SJCRH30 (cell line): ENCODE measurements around the gene CEP152. TPM values are rescaled to one million over a fixed set of nuclear protein-coding genes. Genes with fewer than 3 reads are reported as not detected.
A peak's percentile ranks its signal among the peaks of the same experiment; 100 is the strongest.

Source experiments
- DNase-seq, 2 experiments: peaks; one replicate each; pipeline ENCODE4 v3.0.0-alpha.2; 2015 to 2020
- H3K27ac ChIP-seq: fragments of 250-450 bp; sonication (Bioruptor Pico); 2 replicates; pipeline ENCODE4 v1.5.1; 2020; ENCODE audit warnings: mild to moderate bottlenecking, moderate library complexity
- H3K27me3 ChIP-seq: fragments of 250-450 bp; sonication (Bioruptor Pico); 2 replicates; pipeline ENCODE4 v1.5.1; 2020; ENCODE audit warnings: mild to moderate bottlenecking, moderate library complexity
- H3K36me3 ChIP-seq: fragments of 250-450 bp; sonication (Bioruptor Pico); 2 replicates; pipeline ENCODE4 v1.5.1; 2020; ENCODE audit warnings: mild to moderate bottlenecking, moderate library complexity
- H3K4me1 ChIP-seq: fragments of 250-450 bp; sonication (Bioruptor Pico); 2 replicates; pipeline ENCODE4 v1.5.1; 2020; ENCODE audit warnings: mild to moderate bottlenecking, moderate library complexity
- H3K4me3 ChIP-seq: fragments of 250-450 bp; sonication (Bioruptor Pico); 2 replicates; pipeline ENCODE4 v1.5.1; 2020; ENCODE audit warnings: mild to moderate bottlenecking, moderate library complexity
- H3K9me3 ChIP-seq: fragments of 250-450 bp; sonication (Bioruptor Pico); replicated peaks from 2 replicates; pipeline ENCODE4 v1.5.1; 2020; ENCODE audit warnings: mild to moderate bottlenecking, moderate library complexity
- total RNA-seq: library from RNA; depleted of rRNA; stranded (reverse); fragments of >200 nt; shearing (Covaris generic); gene quantifications from 2 replicates; pipeline ENCODE4 v1.2.3, GENCODE V29; 2014

Gene CEP152
- total RNA-seq, 1 experiment from 2014 or later, result 31.8 TPM

DNA sequence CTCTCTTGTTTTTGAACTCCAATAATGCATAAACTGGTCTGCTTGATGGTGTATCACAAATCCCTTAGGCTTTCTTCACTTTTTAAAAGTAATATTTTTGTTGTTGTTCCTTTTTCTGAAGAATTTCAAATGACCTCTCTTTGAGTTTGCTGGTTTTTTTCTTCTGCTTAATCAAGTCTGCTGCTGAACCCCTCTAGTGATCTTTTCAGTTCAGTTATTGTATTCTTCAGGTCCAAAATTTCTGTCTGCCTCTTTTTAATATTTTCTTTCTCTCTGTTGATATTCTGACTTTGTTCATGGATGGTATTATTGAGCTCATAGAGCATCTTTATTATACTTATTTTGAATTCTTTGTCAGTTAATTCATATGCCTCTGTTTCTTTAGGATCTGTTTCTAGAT lies 21.8 kb upstream of the CEP152 start:
- no peaks in the 10 kb centered on the region for H3K4me1 ChIP-seq
- no peak for DNase-seq
- no peaks in the 10 kb centered on the region for H3K27me3 ChIP-seq
- H3K9me3 ChIP-seq, result no peaks in the 10 kb centered on the region; the same call in 1 of the 2 replicates
- no peaks in the 10 kb centered on the region for H3K36me3 ChIP-seq
- no peak overlapping the region for H3K27ac ChIP-seq
- no peak overlapping the region for H3K4me3 ChIP-seq

DNA sequence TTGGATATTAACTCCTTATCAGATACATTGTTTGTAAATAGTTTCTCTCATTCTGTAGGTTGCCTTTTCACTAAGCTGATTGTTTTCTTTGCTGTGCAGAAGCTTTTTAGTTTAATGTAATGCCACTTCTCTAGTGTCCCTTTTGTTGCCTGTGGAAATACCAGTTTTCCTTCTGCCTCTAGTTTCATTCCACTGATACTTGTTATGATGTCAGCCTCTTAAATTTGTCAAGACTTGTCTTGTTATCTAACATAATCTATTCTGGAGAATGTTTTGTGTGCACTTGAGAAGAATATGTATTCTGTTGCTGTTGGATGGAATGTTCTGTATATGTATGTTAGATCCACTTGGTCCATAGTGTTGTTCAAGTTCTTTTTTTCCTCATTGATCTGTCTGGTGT lies 18.0 kb upstream of the CEP152 start:
- DNase-seq, result no peak
- H3K9me3 ChIP-seq, result no peaks in the 10 kb centered on the region; the same call in 1 of the 2 replicates
- H3K4me3 ChIP-seq, result no peak overlapping the region
- H3K36me3 ChIP-seq, result no peaks in the 10 kb centered on the region
- no peaks in the 10 kb centered on the region for H3K27me3 ChIP-seq
- no peak overlapping the region for H3K27ac ChIP-seq
- no peaks in the 10 kb centered on the region for H3K4me1 ChIP-seq

DNA sequence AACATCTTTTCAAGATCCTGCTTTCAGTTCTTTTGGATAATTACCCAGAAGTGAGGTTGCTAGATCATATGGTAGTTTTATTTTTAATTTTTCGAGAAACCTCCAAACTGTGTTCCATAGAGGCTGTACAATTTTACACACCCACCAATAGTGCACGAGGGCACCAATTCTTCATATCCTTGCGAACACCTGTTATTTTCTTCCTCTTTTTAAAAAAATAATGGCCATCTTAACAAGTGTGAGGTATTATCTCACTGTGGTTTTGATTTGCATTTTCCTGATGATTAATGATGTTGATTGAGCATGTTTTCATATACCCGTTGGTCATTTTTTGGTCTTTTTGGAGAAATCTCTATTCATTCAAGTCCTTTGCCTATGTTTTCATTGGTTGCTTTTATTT lies 17.6 kb upstream of the CEP152 start:
- Histone ChIP-seq H3K36me3 (no peaks in the 10 kb centered on the region), H3K27ac (no peak overlapping the region), H3K27me3 (no peaks in the 10 kb centered on the region), H3K9me3 (no peaks in the 10 kb centered on the region; the same call in 1 of the 2 replicates), H3K4me1 (no peaks in the 10 kb centered on the region), H3K4me3 (no peak overlapping the region)
- DNase-seq, result no peak

DNA sequence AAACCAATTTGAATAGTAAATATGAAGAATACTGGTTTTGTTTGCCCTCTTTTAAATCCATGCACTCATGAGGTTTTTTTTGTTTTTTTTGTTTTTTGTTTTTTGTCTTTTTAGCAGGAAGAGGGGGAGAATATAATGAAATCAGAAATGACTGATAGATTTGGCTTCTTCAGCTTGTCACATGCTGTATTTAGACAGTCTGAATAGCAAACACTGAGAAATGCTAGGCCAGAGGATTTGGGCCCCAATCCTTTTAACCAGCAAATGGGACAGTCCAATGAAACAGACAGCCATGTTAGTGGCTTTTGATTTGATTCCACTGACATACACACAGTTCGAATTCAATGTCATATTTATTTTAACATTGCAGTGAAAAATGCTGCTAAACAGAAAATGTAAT lies 14.2 kb upstream of the CEP152 start:
- no peak for DNase-seq
- Histone ChIP-seq H3K27ac (no peak overlapping the region), H3K4me1 (no peaks in the 10 kb centered on the region), H3K36me3 (no peaks in the 10 kb centered on the region), H3K27me3 (no peaks in the 10 kb centered on the region), H3K4me3 (no peak overlapping the region), H3K9me3 (no peaks in the 10 kb centered on the region)

DNA sequence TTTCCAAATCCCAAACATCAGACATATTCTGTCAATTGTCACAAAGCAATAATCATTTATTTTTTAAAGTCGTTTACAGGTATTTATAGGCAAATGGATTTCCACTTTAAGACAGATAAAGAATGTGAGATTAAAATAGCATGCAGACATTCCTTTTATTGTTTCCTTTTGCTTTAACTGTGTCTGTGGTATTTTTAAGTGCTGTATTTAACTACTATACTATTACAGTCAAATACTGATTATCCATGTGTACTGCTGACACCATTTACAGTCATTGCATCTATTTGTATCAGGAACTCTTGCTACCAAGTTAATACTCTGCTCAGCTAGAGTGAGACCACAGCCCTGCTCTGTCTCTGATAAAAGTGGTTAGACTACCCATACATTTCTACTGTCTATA lies 12.8 kb upstream of the CEP152 start:
- no peaks in the 10 kb centered on the region for H3K36me3 ChIP-seq
- DNase-seq, result no peak
- H3K9me3 ChIP-seq, result no peaks in the 10 kb centered on the region
- H3K27ac ChIP-seq, result no peak overlapping the region
- no peaks in the 10 kb centered on the region for H3K4me1 ChIP-seq
- no peaks in the 10 kb centered on the region for H3K27me3 ChIP-seq
- no peak overlapping the region for H3K4me3 ChIP-seq

DNA sequence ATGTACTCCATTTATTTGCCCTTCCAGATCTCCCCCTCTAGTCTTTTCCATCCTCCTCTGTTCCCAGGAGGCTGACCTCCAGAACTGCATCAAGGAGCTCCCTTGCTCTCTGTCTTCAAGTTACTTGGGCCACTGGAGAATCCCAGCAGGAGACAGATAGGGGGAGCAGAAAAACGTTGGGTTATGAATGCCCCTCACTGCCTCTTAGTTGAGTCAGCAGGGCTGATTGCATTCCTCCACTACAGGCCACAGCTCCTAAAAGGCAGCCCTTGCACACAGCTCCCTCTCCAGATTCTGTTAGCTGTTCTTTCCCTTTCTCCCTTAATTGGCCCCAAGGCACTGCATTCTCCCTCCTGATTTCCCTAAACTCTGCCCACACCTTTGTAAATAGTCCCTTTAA lies 12.4 kb upstream of the CEP152 start:
- no peaks in the 10 kb centered on the region for H3K27me3 ChIP-seq
- no peak overlapping the region for H3K4me3 ChIP-seq
- no peak overlapping the region for H3K27ac ChIP-seq
- H3K36me3 ChIP-seq, result no peaks in the 10 kb centered on the region
- no peaks in the 10 kb centered on the region for H3K9me3 ChIP-seq
- H3K4me1 ChIP-seq, result no peaks in the 10 kb centered on the region
- no peak for DNase-seq

DNA sequence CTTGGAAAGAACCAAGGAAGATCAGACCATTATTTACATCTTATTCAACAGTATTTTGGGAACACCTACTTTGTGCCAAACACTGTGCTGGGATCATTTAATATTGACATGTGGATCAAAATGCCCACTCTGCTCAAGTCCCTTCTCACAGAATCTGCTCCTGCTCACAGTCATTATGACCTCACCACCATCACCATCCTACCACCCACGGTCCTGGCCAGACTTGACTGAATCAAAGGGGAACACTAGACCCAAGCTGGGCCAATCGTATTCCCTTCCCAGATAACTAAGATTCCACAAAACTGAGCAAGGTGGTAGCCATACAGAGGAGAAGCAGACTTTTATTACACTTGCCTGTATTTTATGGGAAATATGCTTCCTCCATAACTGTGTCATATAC lies 3.4 kb upstream of the CEP152 start:
- no peak overlapping the region for H3K27ac ChIP-seq

DNA sequence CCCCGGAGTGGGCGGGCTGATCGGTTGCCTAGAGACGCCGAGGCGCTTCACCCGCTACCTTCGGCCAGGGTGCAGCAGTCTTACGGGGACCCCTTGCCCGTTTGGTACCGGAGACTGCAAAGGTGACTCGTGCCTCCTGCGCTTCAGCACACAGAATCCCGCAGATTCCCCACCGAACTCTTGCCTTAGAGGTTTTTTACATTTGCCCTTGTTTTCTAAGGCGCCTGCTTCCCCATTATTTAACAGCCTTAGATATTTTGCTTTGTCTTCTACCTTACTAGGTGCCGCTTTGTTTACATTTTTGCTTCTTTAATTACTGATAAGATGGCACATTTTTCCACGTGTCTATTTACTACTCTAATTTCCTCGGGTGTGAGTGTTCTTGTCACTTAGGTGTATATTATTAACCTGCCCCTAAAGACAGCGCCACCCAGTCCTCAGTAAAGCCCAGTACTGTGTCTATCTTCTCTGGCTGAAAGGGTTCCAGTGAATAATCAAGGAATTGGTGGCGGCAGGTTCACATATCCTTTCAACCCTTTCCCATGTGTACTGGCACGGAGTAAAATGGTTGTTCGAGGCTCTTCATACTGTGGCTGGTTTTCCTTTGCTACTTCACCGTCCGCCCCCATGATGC lies 573 bp upstream of the CEP152 start:
- H3K4me1 ChIP-seq, result no peaks in the 10 kb centered on the region; the same call in 1 of the 2 replicates
- DNase-seq, result no peak
- no peaks in the 10 kb centered on the region for H3K9me3 ChIP-seq
- peak overlapping the region; percentile 73 for H3K4me3 ChIP-seq
- H3K27ac ChIP-seq, result no peak overlapping the region
- H3K27me3 ChIP-seq, result no peaks in the 10 kb centered on the region
- H3K36me3 ChIP-seq, result no peaks in the 10 kb centered on the region

More for the DNA sequence above, 3.4 kb upstream of the CEP152 start:
- no peaks in the 10 kb centered on the region for H3K27me3 ChIP-seq
- H3K4me1 ChIP-seq, result no peaks in the 10 kb centered on the region; the same call in 1 of the 2 replicates
- H3K36me3 ChIP-seq, result no peaks in the 10 kb centered on the region
- DNase-seq, result no peak
- no peak overlapping the region for H3K4me3 ChIP-seq
- H3K9me3 ChIP-seq, result no peaks in the 10 kb centered on the region

DNA sequence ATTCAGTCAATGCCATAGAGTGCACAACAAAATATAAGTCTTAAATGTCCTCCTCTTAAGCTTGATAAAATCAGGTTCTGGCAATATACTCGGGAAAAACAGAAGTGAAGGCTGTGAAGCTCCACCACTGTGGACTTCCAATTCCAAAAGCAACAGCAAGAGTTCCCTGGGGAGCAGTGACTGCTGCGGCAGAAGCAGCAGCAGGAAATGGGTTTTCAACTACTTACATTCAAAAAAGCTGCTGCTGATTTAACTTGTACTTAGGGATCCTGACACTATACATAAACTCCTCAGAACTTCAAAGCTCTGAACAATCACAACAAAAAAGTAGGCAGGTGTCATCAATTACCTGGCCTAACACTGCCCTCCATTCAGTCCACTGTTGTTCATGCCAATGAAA lies 4.7 kb downstream of the CEP152 start:
- no peaks in the 10 kb centered on the region for H3K9me3 ChIP-seq
- H3K27ac ChIP-seq, result no peak overlapping the region
- peak; percentile 17 to 22 for DNase-seq
- H3K36me3 ChIP-seq, result peaks cover 3% of the 10 kb centered on the region
- no peak overlapping the region for H3K4me3 ChIP-seq
- peaks cover 6% of the 10 kb centered on the region for H3K4me1 ChIP-seq
- no peaks in the 10 kb centered on the region for H3K27me3 ChIP-seq

DNA sequence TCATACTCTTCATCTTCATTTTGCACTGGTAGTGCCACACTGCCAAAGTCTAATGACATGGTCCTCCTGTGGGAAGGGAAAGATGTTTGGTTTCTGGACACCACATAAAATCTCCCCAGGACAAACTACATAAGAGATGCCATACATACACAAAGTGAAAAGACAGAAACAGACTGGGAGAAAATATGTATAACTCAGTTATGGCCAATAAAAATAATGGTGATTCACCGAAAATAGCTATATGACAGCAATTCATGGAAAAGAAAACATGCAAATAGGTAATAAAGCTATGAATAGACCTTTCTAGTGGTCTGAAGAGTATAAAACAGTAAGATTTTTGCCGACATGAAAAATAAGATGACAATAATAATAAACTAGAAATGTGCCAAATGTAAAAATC lies 5.3 kb downstream of the CEP152 start:
- H3K27ac ChIP-seq, result no peak overlapping the region
- H3K36me3 ChIP-seq, result peaks cover 3% of the 10 kb centered on the region
- no peaks in the 10 kb centered on the region for H3K9me3 ChIP-seq
- H3K27me3 ChIP-seq, result no peaks in the 10 kb centered on the region
- peaks cover 10% of the 10 kb centered on the region for H3K4me1 ChIP-seq
- no peak for DNase-seq
- no peak overlapping the region for H3K4me3 ChIP-seq

DNA sequence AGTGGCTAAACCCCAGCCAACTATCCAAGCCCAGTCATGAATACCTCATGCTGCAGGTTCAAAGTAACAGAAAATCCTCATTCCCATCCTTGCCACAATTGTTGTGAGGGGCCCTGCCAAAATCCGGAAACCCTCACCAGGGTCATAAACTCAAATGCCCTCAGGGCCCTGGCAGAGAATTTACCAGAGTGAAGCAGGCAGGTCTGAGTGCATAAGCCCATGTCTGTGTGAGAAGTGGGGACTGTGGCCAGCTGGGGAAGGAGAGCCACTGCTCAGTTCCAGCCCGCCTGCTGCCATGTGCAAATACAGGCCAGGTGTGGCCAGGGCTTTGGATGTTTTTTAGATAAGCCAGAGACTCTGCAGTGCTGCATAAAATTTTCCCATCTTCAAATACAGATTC lies 7.0 kb downstream of the CEP152 start:
- DNase-seq, result no peak
- H3K4me3 ChIP-seq, result no peak overlapping the region
- H3K9me3 ChIP-seq, result no peaks in the 10 kb centered on the region
- H3K4me1 ChIP-seq, result peaks cover 14% of the 10 kb centered on the region
- no peaks in the 10 kb centered on the region for H3K27me3 ChIP-seq
- H3K27ac ChIP-seq, result no peak overlapping the region
- peaks cover 3% of the 10 kb centered on the region for H3K36me3 ChIP-seq

DNA sequence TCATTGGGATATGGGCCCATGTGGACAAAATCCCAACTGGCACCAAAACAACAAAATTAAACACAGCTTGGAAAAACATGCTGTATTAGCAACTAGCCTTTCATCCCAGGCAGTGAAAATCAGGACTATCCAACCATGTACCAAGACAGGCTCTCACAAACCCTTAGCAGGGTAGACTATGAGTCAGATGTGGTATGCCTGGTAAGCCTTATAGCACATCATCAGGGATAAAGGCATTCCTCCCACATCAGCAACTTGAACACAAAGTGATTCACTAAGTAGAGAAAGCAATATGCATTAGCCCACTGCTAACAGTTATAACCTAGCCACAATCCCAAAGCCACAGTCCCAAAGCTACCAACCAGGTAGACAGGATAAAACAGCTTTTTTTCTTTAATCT lies 8.0 kb downstream of the CEP152 start:
- DNase-seq, result peak in 1 of 2 experiments; percentile 20
- Histone ChIP-seq H3K9me3 (no peaks in the 10 kb centered on the region), H3K27ac (no peak overlapping the region), H3K27me3 (no peaks in the 10 kb centered on the region), H3K4me1 (peaks cover 24% of the 10 kb centered on the region), H3K36me3 (peaks cover 3% of the 10 kb centered on the region), H3K4me3 (no peak overlapping the region)

DNA sequence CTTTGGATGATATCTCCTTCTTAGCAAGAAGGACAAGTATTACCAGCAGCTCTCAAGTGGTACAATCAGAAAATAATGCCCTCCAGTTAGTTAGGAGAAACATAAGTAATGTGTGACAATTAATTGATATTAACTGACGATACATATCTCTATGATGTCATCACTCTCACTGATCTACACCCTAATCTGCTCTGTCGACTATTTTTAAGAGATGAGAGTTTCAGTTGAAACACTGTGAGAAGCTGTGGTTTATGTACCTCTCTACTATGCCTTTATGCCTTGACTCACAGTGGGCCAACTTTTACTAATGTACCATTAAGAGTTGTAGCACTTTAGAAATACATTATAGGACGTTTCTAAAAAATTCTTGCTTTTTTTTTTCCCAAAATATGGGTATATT lies 8.6 kb downstream of the CEP152 start:
- H3K27me3 ChIP-seq, result no peaks in the 10 kb centered on the region
- H3K4me1 ChIP-seq, result peaks cover 30% of the 10 kb centered on the region
- no peak overlapping the region for H3K4me3 ChIP-seq
- H3K27ac ChIP-seq, result no peak overlapping the region
- H3K9me3 ChIP-seq, result no peaks in the 10 kb centered on the region
- H3K36me3 ChIP-seq, result peaks cover 3% of the 10 kb centered on the region
- DNase-seq, result no peak

DNA sequence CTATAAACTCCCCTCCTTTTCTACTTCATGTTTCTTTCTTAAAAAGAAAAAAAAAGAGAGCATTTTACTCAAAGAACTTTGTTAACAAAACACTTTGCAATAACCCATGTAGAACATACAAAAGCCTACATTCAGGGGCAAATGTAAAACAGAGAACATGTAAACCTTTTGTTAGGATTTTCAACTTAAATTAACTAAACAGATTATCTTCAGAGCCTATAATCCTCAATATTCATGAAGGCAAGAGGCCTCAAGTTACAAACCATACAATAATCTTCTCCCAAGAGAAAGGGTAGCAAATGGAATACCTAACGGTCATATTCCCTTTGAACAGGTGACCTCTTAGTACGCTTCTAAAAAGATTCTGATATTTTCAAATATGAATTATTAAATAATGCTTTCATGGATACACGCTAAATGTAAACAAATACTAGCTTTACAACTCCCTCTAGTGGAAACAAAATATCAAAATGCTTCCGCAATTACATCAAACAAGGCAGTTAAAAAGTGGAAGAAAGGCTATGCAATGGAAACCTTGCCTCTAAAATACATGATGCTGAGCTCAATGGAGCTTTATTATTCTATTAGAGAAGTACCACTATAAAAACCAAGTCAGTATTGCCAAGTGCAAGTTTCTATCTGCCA lies 9.9 kb downstream of the CEP152 start:
- Histone ChIP-seq H3K9me3 (no peaks in the 10 kb centered on the region), H3K27me3 (no peaks in the 10 kb centered on the region), H3K4me1 (peaks cover 42% of the 10 kb centered on the region), H3K27ac (no peak overlapping the region), H3K4me3 (no peak overlapping the region), H3K36me3 (peaks cover 11% of the 10 kb centered on the region)
- DNase-seq, result peak in 1 of 2 experiments; percentile 26

DNA sequence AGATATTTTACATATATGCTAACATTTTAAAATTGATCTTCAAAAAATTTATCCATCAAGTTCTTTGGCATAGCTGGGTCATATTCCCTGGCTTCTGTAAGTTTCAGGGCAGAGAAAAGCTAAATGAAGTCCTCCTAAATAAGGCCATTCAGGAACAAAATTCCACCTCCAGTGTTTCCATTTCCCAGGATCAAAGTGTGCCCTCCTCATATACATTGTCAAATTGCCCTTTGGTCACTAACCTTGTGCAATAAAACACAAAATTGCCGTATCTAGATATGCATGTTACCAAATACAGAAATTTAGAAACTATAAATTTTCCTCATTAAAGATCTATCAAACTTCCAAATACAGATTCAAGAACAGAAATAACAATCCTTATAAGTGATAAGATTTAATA lies 10.6 kb downstream of the CEP152 start:
- DNase-seq, result no peak
- Histone ChIP-seq H3K36me3 (peaks cover 18% of the 10 kb centered on the region), H3K9me3 (no peaks in the 10 kb centered on the region), H3K4me3 (no peak overlapping the region), H3K27me3 (no peaks in the 10 kb centered on the region), H3K4me1 (peaks cover 48% of the 10 kb centered on the region), H3K27ac (no peak overlapping the region)

DNA sequence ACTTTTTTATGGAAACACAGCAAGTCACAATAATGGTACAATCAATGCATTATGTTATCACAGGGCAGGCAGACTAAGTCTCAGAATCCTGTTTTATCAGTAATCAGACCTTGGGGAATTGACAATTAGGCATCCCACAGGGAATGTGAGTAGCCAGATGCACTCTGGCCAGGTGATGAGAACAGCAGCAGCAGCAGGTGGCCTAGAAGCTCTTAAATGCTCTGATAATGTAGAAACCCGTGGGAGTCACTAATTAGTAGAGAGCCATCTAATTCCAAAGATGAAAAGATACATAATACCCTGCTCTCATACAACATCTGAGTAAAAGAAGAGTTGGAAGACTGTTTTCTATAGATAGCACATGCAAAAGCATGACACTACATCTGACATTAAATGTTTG lies 12.6 kb downstream of the CEP152 start:
- DNase-seq, result peak in 1 of 2 experiments; percentile 49
- Histone ChIP-seq H3K4me1 (peaks cover 58% of the 10 kb centered on the region), H3K27me3 (no peaks in the 10 kb centered on the region), H3K27ac (peak overlapping the region; percentile 92), H3K9me3 (no peaks in the 10 kb centered on the region), H3K36me3 (peaks cover 30% of the 10 kb centered on the region), H3K4me3 (no peak overlapping the region)
